Activated B cell treated with CpG ODN at 0.5 μM for 24 hours (primary cell): ENCODE results near the gene EEF2. TPM values are rescaled to one million over a fixed set of nuclear protein-coding genes. Genes with fewer than 3 reads are reported as not detected.

Experiments used
- ATAC-seq: fragments of 200-7000 bp; cut with Tn5 transposase; one replicate; pipeline ENCODE4 v1.10.0; 2021; ENCODE audit warnings: low read depth, mild to moderate bottlenecking, moderate library complexity
- CTCF ChIA-PET: fragments of 350-600 bp; sonication (Branson Sonifier 250); formaldehyde crosslinking; loops from one replicate; lab custom pipeline; 2021; ENCODE audit warnings: antibody characterized with exemption; lab: Charles Lee
- POLR2A ChIA-PET: fragments of 350-600 bp; sonication (Branson Sonifier 250); formaldehyde crosslinking; loops from one replicate; lab custom pipeline; 2021; ENCODE audit warnings: antibody characterized with exemption; lab: Charles Lee
- DNase-seq: peaks from one replicate; pipeline ENCODE4 v3.0.0; 2022
- H3K27ac Mint-ChIP-seq: one replicate; pipeline ENCODE4 v1.8.0; 2020; ENCODE audit warnings: mixed read lengths
- H3K27me3 Mint-ChIP-seq: one replicate; pipeline ENCODE4 v1.8.0; 2021; ENCODE audit warnings: mixed read lengths
- H3K36me3 Mint-ChIP-seq: one replicate; pipeline ENCODE4 v1.8.0; 2021; ENCODE audit warnings: low read depth, mixed read lengths
- H3K4me1 Mint-ChIP-seq: one replicate; pipeline ENCODE4 v1.8.0; 2021; ENCODE audit warnings: mixed read lengths
- H3K4me3 Mint-ChIP-seq: one replicate; pipeline ENCODE4 v1.8.0; 2020; ENCODE audit warnings: mild to moderate bottlenecking, mixed read lengths
- H3K9me3 Mint-ChIP-seq: one replicate; pipeline ENCODE4 v1.8.0; 2020; ENCODE audit warnings: mixed read lengths
- CTCF ChIP-seq: fragments of 200-600 bp; IDR thresholded peaks from one replicate; pipeline ENCODE4 v1.8.0; 2022; ENCODE audit warnings: antibody characterized with exemption, mild to moderate bottlenecking
- intact Hi-C: fragments of 100-400 bp; cut with micrococcal nuclease; formaldehyde crosslinking; loops from one replicate; pipeline ENCODE4 v1.15.1; 2024
- total RNA-seq: library from RNA; stranded (reverse); gene quantifications from 2 replicates; pipeline ENCODE4 v1.2.3, GENCODE V29; 2022

EEF2 gene
- total RNA-seq, 1 donor from 2014 or later: 2,958 TPM

DNA sequence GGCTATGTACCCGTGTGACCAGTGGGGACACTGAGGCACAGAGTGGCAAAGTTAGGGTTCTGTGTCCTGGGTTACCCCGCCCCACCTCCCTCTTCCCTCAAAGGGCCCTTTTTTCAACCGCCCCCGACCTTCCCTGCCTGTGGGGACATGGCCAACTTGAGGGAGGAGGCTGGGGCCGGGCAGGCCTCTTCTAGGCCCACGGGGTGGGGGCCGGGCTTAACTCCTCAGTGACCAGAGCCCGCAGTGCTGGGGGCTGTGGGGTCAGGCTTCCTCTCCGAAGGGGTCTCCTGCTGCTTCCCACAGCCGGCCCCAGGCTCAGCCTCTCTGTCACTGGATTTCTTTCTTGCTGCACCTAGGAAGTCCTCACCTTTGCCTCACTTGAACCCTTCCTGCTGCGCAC, 46.2 kb upstream of the EEF2 start:
- no peak for TF ChIP-seq CTCF
- peaks cover 43% of the 10 kb centered on the region for H3K36me3 Mint-ChIP-seq
- ChIA-PET CTCF (no interaction called here), POLR2A (no interaction called here)
- H3K9me3 Mint-ChIP-seq: no peaks in the 10 kb centered on the region
- no peak overlapping the region for H3K27ac Mint-ChIP-seq
- intact Hi-C loops: no loop called here
- no peaks in the 10 kb centered on the region for H3K27me3 Mint-ChIP-seq
- H3K4me1 Mint-ChIP-seq: no peaks in the 10 kb centered on the region
- no peak for DNase-seq
- no peak overlapping the region for H3K4me3 Mint-ChIP-seq
- no peak for ATAC-seq

DNA sequence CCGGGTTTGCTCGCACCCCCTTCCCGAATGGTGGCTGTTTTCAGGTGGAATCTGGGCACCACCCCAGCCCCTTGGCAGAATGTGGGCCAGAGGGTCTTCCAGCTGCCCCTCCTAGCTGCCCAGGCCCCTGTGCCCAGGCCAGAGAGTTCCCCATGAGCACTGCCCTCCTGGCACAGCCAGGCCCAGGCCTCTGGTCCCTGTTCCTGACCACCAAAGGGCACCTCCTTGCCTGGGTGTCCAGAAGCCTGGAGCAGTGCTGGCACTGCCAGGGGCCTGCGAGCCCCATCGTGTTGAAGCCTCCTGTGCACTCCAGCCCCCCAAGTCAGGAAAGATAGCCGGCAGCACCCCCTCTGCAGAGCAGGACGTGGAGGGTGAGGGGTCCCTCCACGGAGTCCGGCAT, 45.7 kb upstream of the EEF2 start:
- CTCF ChIA-PET: no interaction called here
- intact Hi-C loops: no loop called here
- no peak overlapping the region for H3K27ac Mint-ChIP-seq

GRCh38 chr19:4030552-4030951, 45.3 kb upstream of the EEF2 start:
- Mint-ChIP-seq H3K27me3 (no peaks in the 10 kb centered on the region), H3K36me3 (peaks cover 49% of the 10 kb centered on the region), H3K9me3 (no peaks in the 10 kb centered on the region), H3K4me1 (no peaks in the 10 kb centered on the region), H3K27ac (no peak overlapping the region), H3K4me3 (no peak overlapping the region)
- DNase-seq (no peak), ATAC-seq (no peak)
- no peak for TF ChIP-seq CTCF
- POLR2A ChIA-PET: no interaction called here
- CTCF ChIA-PET: no interaction called here
- intact Hi-C loops: no loop called here

More for the DNA sequence above, 45.7 kb upstream of the EEF2 start:
- no peak for TF ChIP-seq CTCF
- ATAC-seq (no peak), DNase-seq (no peak)
- H3K9me3 Mint-ChIP-seq: no peaks in the 10 kb centered on the region
- peaks cover 46% of the 10 kb centered on the region for H3K36me3 Mint-ChIP-seq
- POLR2A ChIA-PET: no interaction called here
- no peaks in the 10 kb centered on the region for H3K4me1 Mint-ChIP-seq
- no peak overlapping the region for H3K4me3 Mint-ChIP-seq
- no peaks in the 10 kb centered on the region for H3K27me3 Mint-ChIP-seq

- DNase-seq: no peak
- Mint-ChIP-seq H3K9me3 (no peaks in the 10 kb centered on the region), H3K27ac (no peak overlapping the region), H3K4me1 (no peaks in the 10 kb centered on the region), H3K4me3 (no peak overlapping the region), H3K36me3 (peaks cover 52% of the 10 kb centered on the region), H3K27me3 (no peaks in the 10 kb centered on the region)
- ChIA-PET POLR2A (interaction anchor here (0.6 to 0.9 kb wide), 3 partner anchors 35 to 44 kb away, joined by 3 to 7 read pairs (median 3); partner anchors contain the start of gene EEF2), CTCF (no interaction called here)
- ATAC-seq: no peak
- intact Hi-C loops: no loop called here
- TF ChIP-seq CTCF: no peak
Measured at GRCh38 chr19:4029247-4029614, 44.0 kb upstream of the EEF2 start.

DNA sequence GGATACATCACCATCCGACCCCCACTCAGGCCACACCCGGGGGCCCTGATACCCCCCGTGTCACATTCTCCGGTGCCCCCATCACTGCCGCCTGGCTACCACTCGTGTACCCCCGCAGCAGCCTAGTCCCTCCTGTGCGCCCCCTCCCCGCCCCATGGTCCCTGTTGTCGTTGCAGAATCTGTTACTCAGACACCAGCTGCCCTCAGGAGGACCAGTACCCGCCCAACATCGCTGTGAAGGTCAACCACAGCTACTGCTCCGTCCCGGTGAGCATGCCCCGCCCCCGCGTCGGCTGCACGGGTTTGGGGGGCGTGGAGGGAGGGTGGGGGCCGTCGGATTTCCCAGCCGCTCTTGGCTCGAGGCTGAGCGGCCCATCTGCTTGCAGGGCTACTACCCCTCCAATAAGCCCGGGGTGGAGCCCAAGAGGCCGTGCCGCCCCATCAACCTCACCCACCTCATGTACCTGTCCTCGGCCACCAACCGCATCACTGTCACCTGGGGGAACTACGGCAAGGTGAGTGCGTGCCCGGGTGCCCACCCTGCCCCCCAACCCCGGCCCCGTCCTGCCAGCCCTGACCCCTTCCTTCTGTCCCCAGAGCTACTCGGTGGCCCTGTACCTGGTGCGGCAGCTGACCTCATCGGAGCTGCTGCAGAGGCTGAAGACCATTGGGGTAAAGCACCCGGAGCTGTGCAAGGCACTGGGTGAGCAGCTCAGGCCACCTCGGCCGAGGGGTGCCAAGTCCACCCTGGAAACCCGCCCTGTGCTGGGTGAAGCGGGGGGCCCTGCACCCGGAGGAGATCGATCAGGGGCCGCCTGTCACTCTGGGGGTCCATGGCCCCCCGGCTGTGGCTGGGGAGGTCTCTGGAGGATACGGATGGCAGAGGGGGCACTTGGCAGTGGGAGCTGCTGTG, 43.3 kb upstream of the EEF2 start:
- ATAC-seq (no peak), DNase-seq (no peak)
- Mint-ChIP-seq H3K4me3 (no peak overlapping the region), H3K27me3 (no peaks in the 10 kb centered on the region), H3K9me3 (no peaks in the 10 kb centered on the region), H3K27ac (no peak overlapping the region), H3K4me1 (no peaks in the 10 kb centered on the region), H3K36me3 (peaks cover 57% of the 10 kb centered on the region)
- no peak for TF ChIP-seq CTCF
- ChIA-PET CTCF (no interaction called here), POLR2A (interaction anchor here (0.6 to 0.9 kb wide), 3 partner anchors 34 to 45 kb away, joined by 3 to 7 read pairs (median 3); partner anchors contain the start of gene EEF2)
- intact Hi-C loops: no loop called here
